Mucosa of stomach (tissue), 1 donor: Measurements from ENCODE around the gene INO80E.
"Not testable (repeated sequence)": the region's sequence is repeated elsewhere in the genome, so short reads cannot be mapped to it uniquely, and the experiment has no call there.

ENCODE experiments used
- H3K27me3 ChIP-seq: one replicate; pipeline ENCODE4 v1.7.0; 2013; ENCODE audit warnings: mild to moderate bottlenecking, low read length; ENCODE audit not compliant: control insufficient read depth, insufficient read depth
- H3K36me3 ChIP-seq: one replicate; pipeline ENCODE4 v1.7.0; 2013; ENCODE audit warnings: low read length; ENCODE audit not compliant: control insufficient read depth, insufficient read depth
- H3K4me1 ChIP-seq: one replicate; pipeline ENCODE4 v1.7.0; 2013; ENCODE audit warnings: mild to moderate bottlenecking, low read length; ENCODE audit not compliant: control insufficient read depth, insufficient read depth
- H3K4me3 ChIP-seq: one replicate; pipeline ENCODE4 v1.7.0; 2013; ENCODE audit warnings: low read length
- H3K9ac ChIP-seq: one replicate; pipeline ENCODE4 v1.7.0; 2013; ENCODE audit warnings: mild to moderate bottlenecking, low read length, moderate library complexity
- H3K9me3 ChIP-seq: one replicate; pipeline ENCODE4 v1.7.0; 2013; ENCODE audit warnings: mild to moderate bottlenecking, low read length, moderate library complexity; ENCODE audit not compliant: control insufficient read depth
- donor health status: Pancreatic carcinoma.

INO80E gene

GRCh38 chr16:30040221-30040620 lies 44.2 kb downstream of the INO80E start:
- Histone ChIP-seq H3K4me1 (no peaks in the 10 kb centered on the region), H3K36me3 (no peaks in the 10 kb centered on the region), H3K9me3 (no peaks in the 10 kb centered on the region), H3K9ac (no peak overlapping the region), H3K4me3 (no peak overlapping the region), H3K27me3 (peaks cover 4% of the 10 kb centered on the region)

- not testable (repeated sequence) for H3K27me3 ChIP-seq, H3K9me3 ChIP-seq, H3K4me1 ChIP-seq, H3K4me3 ChIP-seq, H3K36me3 ChIP-seq, H3K9ac ChIP-seq
These were observed 44.6 kb downstream of the INO80E start for GRCh38 chr16:30040690-30041089.

- H3K27me3 ChIP-seq = peaks cover 10% of the 10 kb centered on the region
- no peak overlapping the region for H3K4me3 ChIP-seq
- H3K36me3 ChIP-seq = no peaks in the 10 kb centered on the region
- no peaks in the 10 kb centered on the region for H3K4me1 ChIP-seq
- no peaks in the 10 kb centered on the region for H3K9me3 ChIP-seq
- H3K9ac ChIP-seq = no peak overlapping the region
These were observed 45.8 kb downstream of the INO80E start for GRCh38 chr16:30041841-30042240.

- peaks cover 10% of the 10 kb centered on the region for H3K27me3 ChIP-seq
- H3K9ac ChIP-seq = no peak overlapping the region
- H3K4me1 ChIP-seq = no peaks in the 10 kb centered on the region
- no peak overlapping the region for H3K4me3 ChIP-seq
- no peaks in the 10 kb centered on the region for H3K36me3 ChIP-seq
- no peaks in the 10 kb centered on the region for H3K9me3 ChIP-seq
These were observed 50.1 kb downstream of the INO80E start for GRCh38 chr16:30046178-30046577.

- Histone ChIP-seq H3K9me3 (no peaks in the 10 kb centered on the region), H3K27me3 (peaks cover 10% of the 10 kb centered on the region)
These were observed 50.5 kb downstream of the INO80E start for GRCh38 chr16:30046588-30046987.

GRCh38 chr16:30049871-30050270 lies 53.8 kb downstream of the INO80E start:
- H3K36me3 ChIP-seq = no peaks in the 10 kb centered on the region
- peaks cover 10% of the 10 kb centered on the region for H3K27me3 ChIP-seq
- no peak overlapping the region for H3K4me3 ChIP-seq
- H3K4me1 ChIP-seq = peaks cover 11% of the 10 kb centered on the region
- H3K9me3 ChIP-seq = no peaks in the 10 kb centered on the region
- H3K9ac ChIP-seq = no peak overlapping the region

More at GRCh38 chr16:30046588-30046987, 50.5 kb downstream of the INO80E start:
- Histone ChIP-seq H3K9ac (no peak overlapping the region), H3K4me1 (no peaks in the 10 kb centered on the region), H3K4me3 (no peak overlapping the region), H3K36me3 (no peaks in the 10 kb centered on the region)

GRCh38 chr16:30051518-30051917 lies 55.5 kb downstream of the INO80E start:
- Histone ChIP-seq H3K4me1 (peaks cover 20% of the 10 kb centered on the region), H3K27me3 (peaks cover under 1% of the 10 kb centered on the region), H3K4me3 (no peak overlapping the region), H3K9me3 (no peaks in the 10 kb centered on the region), H3K36me3 (no peaks in the 10 kb centered on the region), H3K9ac (no peak overlapping the region)

GRCh38 chr16:30052671-30053372 lies 56.8 kb downstream of the INO80E start:
- H3K4me3 ChIP-seq = peak overlapping the region; percentile 77
- peaks cover 20% of the 10 kb centered on the region for H3K4me1 ChIP-seq
- no peaks in the 10 kb centered on the region for H3K9me3 ChIP-seq
- no peaks in the 10 kb centered on the region for H3K36me3 ChIP-seq
- no peaks in the 10 kb centered on the region for H3K27me3 ChIP-seq
- peak overlapping the region; percentile 65 for H3K9ac ChIP-seq

GRCh38 chr16:30053376-30054015 lies 57.5 kb downstream of the INO80E start:
- peak overlapping the region; percentile 65 for H3K9ac ChIP-seq
- no peaks in the 10 kb centered on the region for H3K9me3 ChIP-seq
- H3K27me3 ChIP-seq = no peaks in the 10 kb centered on the region
- peak overlapping the region; percentile 77 for H3K4me3 ChIP-seq
- H3K4me1 ChIP-seq = peaks cover 20% of the 10 kb centered on the region
- H3K36me3 ChIP-seq = no peaks in the 10 kb centered on the region

GRCh38 chr16:30054451-30054850 lies 58.4 kb downstream of the INO80E start:
- H3K27me3 ChIP-seq = no peaks in the 10 kb centered on the region

GRCh38 chr16:30054959-30055553 lies 59.0 kb downstream of the INO80E start:
- H3K27me3 ChIP-seq = no peaks in the 10 kb centered on the region

More at GRCh38 chr16:30054451-30054850, 58.4 kb downstream of the INO80E start:
- no peak overlapping the region for H3K4me3 ChIP-seq
- no peaks in the 10 kb centered on the region for H3K36me3 ChIP-seq
- H3K9me3 ChIP-seq = no peaks in the 10 kb centered on the region
- H3K4me1 ChIP-seq = peaks cover 20% of the 10 kb centered on the region
- no peak overlapping the region for H3K9ac ChIP-seq

More at GRCh38 chr16:30054959-30055553, 59.0 kb downstream of the INO80E start:
- Histone ChIP-seq H3K9ac (no peak overlapping the region), H3K4me3 (no peak overlapping the region), H3K36me3 (no peaks in the 10 kb centered on the region), H3K9me3 (no peaks in the 10 kb centered on the region), H3K4me1 (peaks cover 20% of the 10 kb centered on the region)
